Measurements from ENCODE around the gene NAP1L4. TPM values are rescaled to one million over a fixed set of nuclear protein-coding genes. Genes with fewer than 3 reads are reported as not detected.

NAP1L4 gene
- total and polyA plus RNA-seq, 2 of the 8 experiments (the other 6 are each of a cell fraction or from before 2014, with no cell fraction given): 75.8 to 194 TPM

DNA sequence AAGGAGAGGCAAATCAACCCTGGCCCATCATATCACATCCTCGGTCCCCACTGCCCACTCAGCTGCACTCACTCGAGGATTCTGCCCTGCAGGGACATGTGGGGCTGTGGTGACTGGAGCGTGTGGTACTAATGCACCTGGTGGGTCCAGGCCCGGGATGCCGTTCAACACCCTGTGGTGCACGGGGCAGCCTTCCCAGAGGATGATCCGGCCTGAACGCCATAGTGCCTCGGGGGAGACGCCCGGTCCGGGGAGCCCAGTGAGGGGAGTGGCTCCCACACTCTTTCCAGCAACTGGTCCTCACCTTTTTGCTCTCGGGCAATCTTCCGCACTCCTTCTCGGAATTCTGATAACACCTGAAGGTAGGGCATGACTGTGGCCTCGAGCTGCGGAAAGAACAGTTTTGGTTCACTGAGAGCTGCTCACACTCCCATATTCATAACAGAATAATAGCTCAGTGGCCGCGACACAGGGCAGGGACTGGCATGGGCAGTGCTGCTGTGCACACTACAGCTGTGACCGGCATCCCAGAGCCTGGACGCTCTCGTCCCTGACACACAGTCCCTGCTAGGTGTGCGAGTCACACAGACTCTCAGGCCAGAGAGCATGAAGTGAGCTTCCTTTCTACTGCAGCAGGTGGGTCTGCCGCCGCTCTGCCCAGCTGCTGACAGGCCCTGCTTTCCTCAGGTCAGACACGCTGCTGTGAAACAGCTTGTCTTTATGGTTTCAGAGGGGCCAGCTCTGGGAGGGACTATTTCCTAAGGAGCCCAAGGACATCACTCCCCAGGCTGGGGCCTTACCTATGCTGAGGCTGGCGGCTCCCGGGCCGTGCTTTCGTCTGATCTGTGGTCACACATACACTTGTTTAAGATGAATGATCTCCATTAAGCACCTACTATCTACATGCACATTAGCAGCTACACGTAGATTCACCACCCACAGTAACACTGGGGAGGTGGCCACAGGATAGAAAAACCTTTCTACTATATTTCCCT, 20.1 kb upstream of the NAP1L4 start:
- H2AFZ ChIP-seq (ENCODE audit: low read length): no peak overlapping the region
- no peak overlapping the region for H3K9ac ChIP-seq (replicated peaks in 1 of 4; ENCODE audit: extremely low read depth in 1 of 4, low read depth in 3 of 4, low read length in 3 of 4)
- FAIRE-seq: no peak
- peaks cover 0 to 7% of the 10 kb centered on the region in 2 experiments for H4K20me1 ChIP-seq (replicated peaks in 1 of 2; ENCODE audit: control insufficient read depth in 1 of 2, insufficient read depth in 2 of 2, low read length in 2 of 2)
- 93% methylated on average over 31 of the region's 31 CpGs; no CpG with 5 or more reads in 1 of the 2 experiments for WGBS, 2 experiments (ENCODE audit: extremely low coverage in 1 of 2, insufficient coverage in 1 of 2, insufficient read length in 1 of 2, insufficient replicate concordance in 2 of 2, low coverage in 1 of 2, low lambda C conversion rate in 2 of 2, missing lambda C conversion rate in 1 of 2)
- no peak overlapping the region for H3K4ac ChIP-seq (replicated peaks; ENCODE audit: insufficient read length, low read depth, low read length)
- no peak overlapping the region for H3K18ac ChIP-seq (ENCODE audit: extremely low read depth, low read length)
- H3K36me3 ChIP-seq (ENCODE audit: control insufficient read depth in 2 of 4, insufficient read depth in 4 of 4, low read length in 3 of 4): peaks cover 25 to 72% (median 53%) of the 10 kb centered on the region in 4 experiments
- no peak overlapping the region for H2BK15ac ChIP-seq (ENCODE audit: low read length)
- no peak overlapping the region for H2BK20ac ChIP-seq (ENCODE audit: low read length)
- no peaks in the 10 kb centered on the region for H3K27me3 ChIP-seq (replicated peaks in 1 of 4; ENCODE audit: control insufficient read depth in 3 of 4, extremely low read depth in 1 of 4, insufficient read depth in 3 of 4, low read length in 3 of 4)
- no peaks in the 10 kb centered on the region for H3K23me2 ChIP-seq (ENCODE audit: low read depth, low read length)
- H3K9me3 ChIP-seq (ENCODE audit: insufficient read depth in 2 of 2, low read depth in 1 of 2, low read length in 1 of 2): no peaks in the 10 kb centered on the region
- no peak overlapping the region for H3K23ac ChIP-seq (ENCODE audit: insufficient read length)
- H3K14ac ChIP-seq (ENCODE audit: insufficient read length): no peak overlapping the region
- ChIA-PET POLR2A (ENCODE audit: partially characterized antibody) (interaction anchor here (0.6 to 2.5 kb wide), 9 partner anchors 8 to 51 kb away, joined by 3 to 7 read pairs (median 4); partner anchors contain the start of gene NAP1L4), CTCF (ENCODE audit: partially characterized antibody) (interaction anchor here (0.7 to 2.2 kb wide), 7 partner anchors 9 to 109 kb away, joined by 3 to 9 read pairs (median 5); no protein-coding TSS in a partner anchor)
- H2AK5ac ChIP-seq (ENCODE audit: low read depth, low read length): no peak overlapping the region
- no peak for DNase-seq (ENCODE audit: low read depth in 1 of 2, low spot score in 2 of 2)
- no peak overlapping the region for H2BK120ac ChIP-seq (replicated peaks; ENCODE audit: low read depth, low read length)
- no peak overlapping the region for H4K5ac ChIP-seq (ENCODE audit: insufficient read length, low read depth, low read length)
- no peak overlapping the region for H2BK12ac ChIP-seq (ENCODE audit: low read depth, low read length)
- H4K91ac ChIP-seq (replicated peaks; ENCODE audit: insufficient read length, low read length): no peak overlapping the region
- H3K79me1 ChIP-seq (ENCODE audit: low read depth, low read length): no peaks in the 10 kb centered on the region
- no peak overlapping the region for H3K56ac ChIP-seq (replicated peaks; ENCODE audit: insufficient read length, low read depth, low read length)
- no peak overlapping the region for H3K4me3 ChIP-seq (ENCODE audit: extremely low read depth in 1 of 4, insufficient read depth in 2 of 4, low read depth in 3 of 4, low read length in 4 of 4)
- H3K4me1 ChIP-seq (replicated peaks in 1 of 4; ENCODE audit: control insufficient read depth in 3 of 4, insufficient read depth in 4 of 4, low read length in 3 of 4): no peaks in the 10 kb centered on the region
- no peak overlapping the region for H3K27ac ChIP-seq (ENCODE audit: low read depth, low read length)
- no peak overlapping the region for H2BK5ac ChIP-seq (ENCODE audit: low read depth, low read length)
- H3K4me2 ChIP-seq (ENCODE audit: insufficient read depth in 1 of 2, low read depth in 2 of 2, low read length in 2 of 2): no peak overlapping the region
- H3K79me2 ChIP-seq (ENCODE audit: control insufficient read depth in 1 of 2, insufficient read depth in 2 of 2, low read length in 2 of 2): no peaks in the 10 kb centered on the region
- H4K8ac ChIP-seq (ENCODE audit: extremely low read depth, insufficient read depth, low read length): no peak overlapping the region; the same call in 1 of the 2 replicates
- no peak for TF ChIP-seq RXRA (IDR thresholded peaks at IDR 0.05; ENCODE audit: insufficient read depth, low read depth, low read length)

Data from H1 (cell line).